ENCODE results near the gene NR5A1.

The NR5A1 gene

GRCh38 chr9:124457079-124457886 lies 49.9 kb downstream of the NR5A1 start:
- DNase-seq: no peak

- no peak for DNase-seq
Observed at GRCh38 chr9:124456341-124457078, 50.7 kb downstream of the NR5A1 start.

GRCh38 chr9:124455820-124456219 lies 51.4 kb downstream of the NR5A1 start:
- DNase-seq: no peak

GRCh38 chr9:124454791-124455443 lies 52.3 kb downstream of the NR5A1 start:
- no peak for DNase-seq

GRCh38 chr9:124454296-124454695 lies 52.9 kb downstream of the NR5A1 start:
- DNase-seq: no peak

GRCh38 chr9:124453586-124454191 lies 53.5 kb downstream of the NR5A1 start:
- no peak for DNase-seq

- no peak for DNase-seq
Observed at GRCh38 chr9:124452841-124453585, 54.2 kb downstream of the NR5A1 start.

- DNase-seq: no peak
Observed at GRCh38 chr9:124452326-124452725, 54.9 kb downstream of the NR5A1 start.

- no peak for DNase-seq
Observed at GRCh38 chr9:124450931-124451661, 56.1 kb downstream of the NR5A1 start.

- no peak for DNase-seq
Observed at GRCh38 chr9:124450241-124450924, 56.8 kb downstream of the NR5A1 start, which contains the start of gene ADGRD2. ADGRD2 (plus strand) TSS chr9:124450451; CDS start chr9:124451667, 1,216 bp downstream.

GRCh38 chr9:124449381-124450151 lies 57.6 kb downstream of the NR5A1 start:
- DNase-seq: no peak

- DNase-seq: no peak
Observed at GRCh38 chr9:124448019-124448418, 59.2 kb downstream of the NR5A1 start.

GRCh38 chr9:124447297-124447661 lies 59.9 kb downstream of the NR5A1 start:
- DNase-seq: no peak

GRCh38 chr9:124444166-124444565 lies 63.0 kb downstream of the NR5A1 start:
- no peak for DNase-seq

- DNase-seq: no peak
Observed at GRCh38 chr9:124443625-124444024, 63.6 kb downstream of the NR5A1 start.

- DNase-seq: no peak
Observed at GRCh38 chr9:124442826-124443225, 64.4 kb downstream of the NR5A1 start.

- DNase-seq: no peak
Observed at GRCh38 chr9:124442379-124442778, 64.8 kb downstream of the NR5A1 start.

GRCh38 chr9:124441291-124441690 lies 65.9 kb downstream of the NR5A1 start:
- DNase-seq: no peak

- no peak for DNase-seq
Observed at GRCh38 chr9:124440786-124441185, 66.4 kb downstream of the NR5A1 start.

- DNase-seq: no peak
Observed at GRCh38 chr9:124439686-124440243, 67.4 kb downstream of the NR5A1 start.
